AG04449 (cell line): ENCODE data around the gene C1orf74.

Experiments used
- CTCF ChIA-PET: fragments of 350-600 bp; formaldehyde crosslinking; extraction: SDS; loops from one replicate; lab custom pipeline; 2021; ENCODE audit warnings: antibody characterized with exemption; lab: Yijun Ruan, JAX
- POLR2A ChIA-PET: fragments of 400-600, 350-600 bp; formaldehyde crosslinking; extraction: SDS; loops from one replicate; lab custom pipeline; 2020; ENCODE audit warnings: antibody characterized with exemption, inconsistent platforms; lab: Yijun Ruan, JAX
- DNase-seq: peaks from one replicate; pipeline ENCODE4 v3.0.0-alpha.2; 2010; ENCODE audit warnings: low read depth, low spot score
- H3K4me3 ChIP-seq: 2 replicates; pipeline ENCODE4 v1.5.1; 2011; ENCODE audit warnings: low read depth, mild to moderate bottlenecking, control low read depth, low read length
- CTCF ChIP-seq: IDR thresholded peaks from one replicate; pipeline ENCODE4 v1.5.1; 2011; ENCODE audit warnings: mild to moderate bottlenecking, moderate library complexity, low read length, control low read depth, inconsistent platforms; ENCODE audit not compliant: insufficient read depth; ENCODE audit errors: missing control alignments

Gene C1orf74

GRCh38 chr1:209817691-209818090, 33.3 kb upstream of the C1orf74 start:
- ChIA-PET CTCF (interaction anchor here (1.3 to 2.5 kb wide), 2 partner anchors 9 to 69 kb away, joined by 3 to 21 read pairs; partner anchors contain the start of gene UTP25), POLR2A (no interaction called here)
- TF ChIP-seq CTCF = no peak
- DNase-seq = no peak
- no peak overlapping the region for H3K4me3 ChIP-seq

- no peak for TF ChIP-seq CTCF
- POLR2A ChIA-PET = no interaction called here
Measured at GRCh38 chr1:209816923-209817322, 32.6 kb upstream of the C1orf74 start.

GRCh38 chr1:209815931-209816341, 31.6 kb upstream of the C1orf74 start:
- ChIA-PET POLR2A (no interaction called here), CTCF (interaction anchor here (1.2 to 12.6 kb wide), 4 partner anchors 8 to 28 kb away, joined by 3 to 293 read pairs (median 4); partner anchors contain the start of gene UTP25)
- H3K4me3 ChIP-seq = no peak overlapping the region
- no peak for DNase-seq
- no peak for TF ChIP-seq CTCF

More at GRCh38 chr1:209816923-209817322, 32.6 kb upstream of the C1orf74 start:
- CTCF ChIA-PET = interaction anchor here (1.3 to 2.5 kb wide), 2 partner anchors 10 to 69 kb away, joined by 3 to 21 read pairs; partner anchors contain the start of gene UTP25
- H3K4me3 ChIP-seq = no peak overlapping the region
- no peak for DNase-seq

- no peak for DNase-seq
- H3K4me3 ChIP-seq = no peak overlapping the region
- TF ChIP-seq CTCF = no peak
- ChIA-PET POLR2A (no interaction called here), CTCF (interaction anchor here (1.2 to 12.6 kb wide), 4 partner anchors 8 to 28 kb away, joined by 3 to 293 read pairs (median 4); partner anchors contain the start of gene UTP25)
Measured at GRCh38 chr1:209815490-209815889, 31.1 kb upstream of the C1orf74 start.

GRCh38 chr1:209813902-209814301, 29.5 kb upstream of the C1orf74 start:
- H3K4me3 ChIP-seq = no peak overlapping the region
- POLR2A ChIA-PET = no interaction called here
- CTCF ChIA-PET = interaction anchor here (1.0 to 12.6 kb wide), 3 partner anchors 10 to 176 kb away, joined by 3 to 293 read pairs (median 3); partner anchors contain the start of gene UTP25

More at GRCh38 chr1:209813902-209814301, 29.5 kb upstream of the C1orf74 start:
- no peak for DNase-seq
- no peak for TF ChIP-seq CTCF
